Fibroblast of skin of left biceps (primary cell): ENCODE measurements around the gene RPS25.
"Not testable (repeated sequence)": the region's sequence is repeated elsewhere in the genome, so short reads cannot be mapped to it uniquely, and the experiment has no call there.

Experiments
- DNase-seq, 2 experiments: peaks; one replicate each; pipeline ENCODE4 v3.0.0-alpha.2; 2013; ENCODE audit warnings: low read depth in 2 of 2

The RPS25 gene

DNA sequence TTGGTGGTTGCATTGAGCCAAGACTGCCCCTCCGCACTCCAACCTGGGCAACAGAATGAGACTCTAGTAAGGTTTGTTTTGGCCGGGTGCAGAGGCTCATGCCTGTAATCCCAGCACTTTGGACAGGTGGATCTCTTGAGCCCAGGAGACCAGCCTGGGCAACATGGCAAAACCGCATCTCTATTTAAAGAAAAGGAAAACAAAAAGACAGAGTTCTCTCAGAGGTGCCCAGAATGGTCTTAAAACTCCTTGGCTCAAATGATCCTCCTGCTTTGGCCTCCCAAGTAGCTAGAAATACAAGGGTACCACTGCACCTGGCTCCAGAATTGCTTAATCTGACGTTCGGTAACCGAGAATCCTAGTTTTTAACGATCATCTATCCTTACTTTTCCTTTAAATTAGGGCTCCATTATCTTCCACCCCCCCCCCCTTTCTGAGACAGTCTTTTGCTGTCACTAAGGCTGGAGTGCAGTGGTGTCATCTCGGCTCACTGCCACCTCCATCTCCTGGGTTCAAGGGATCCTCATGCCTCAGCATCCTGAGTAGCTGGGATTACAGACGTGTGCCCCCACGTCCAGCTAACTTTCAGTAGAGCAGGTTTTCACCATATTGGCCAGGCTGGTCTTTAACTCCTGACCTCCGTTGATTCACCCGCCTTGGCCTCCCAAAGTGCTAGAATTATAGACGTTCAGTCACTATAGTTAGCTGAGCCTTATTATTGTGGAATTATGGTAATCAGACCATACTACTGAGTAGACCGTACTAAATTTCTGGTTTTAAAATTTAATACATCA lies 1.7 kb downstream of the RPS25 start:
- no peak for DNase-seq

DNA sequence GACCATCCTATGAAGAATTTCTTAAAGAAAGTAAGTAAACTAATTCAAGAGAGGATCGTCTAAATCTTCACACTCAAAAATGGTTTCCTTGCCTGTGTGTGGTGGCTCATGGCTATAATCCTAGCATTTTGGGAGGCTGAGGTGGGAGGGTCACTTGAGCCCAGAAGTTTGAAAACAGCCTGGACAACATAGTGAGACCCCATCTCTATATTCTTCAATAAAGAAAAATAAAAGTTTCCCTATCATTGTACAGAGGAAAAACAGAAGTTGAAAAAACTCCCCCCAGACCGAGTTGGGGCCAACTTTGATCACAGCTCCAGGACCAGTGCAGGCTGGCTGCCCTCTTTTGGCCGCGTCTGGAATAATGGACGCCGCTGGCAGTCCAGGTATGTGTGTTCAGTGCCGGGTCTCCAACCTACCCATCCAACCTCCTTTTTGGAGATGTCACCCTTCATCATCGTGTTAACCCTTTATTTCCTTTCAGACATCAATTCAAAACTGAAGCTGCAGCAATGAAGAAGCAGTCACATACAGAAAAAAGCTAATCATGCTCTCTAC lies 3.0 kb downstream of the RPS25 start:
- DNase-seq: no peak

GRCh38 chr11:119014209-119014924 lies 3.8 kb downstream of the RPS25 start:
- no peak for DNase-seq

DNA sequence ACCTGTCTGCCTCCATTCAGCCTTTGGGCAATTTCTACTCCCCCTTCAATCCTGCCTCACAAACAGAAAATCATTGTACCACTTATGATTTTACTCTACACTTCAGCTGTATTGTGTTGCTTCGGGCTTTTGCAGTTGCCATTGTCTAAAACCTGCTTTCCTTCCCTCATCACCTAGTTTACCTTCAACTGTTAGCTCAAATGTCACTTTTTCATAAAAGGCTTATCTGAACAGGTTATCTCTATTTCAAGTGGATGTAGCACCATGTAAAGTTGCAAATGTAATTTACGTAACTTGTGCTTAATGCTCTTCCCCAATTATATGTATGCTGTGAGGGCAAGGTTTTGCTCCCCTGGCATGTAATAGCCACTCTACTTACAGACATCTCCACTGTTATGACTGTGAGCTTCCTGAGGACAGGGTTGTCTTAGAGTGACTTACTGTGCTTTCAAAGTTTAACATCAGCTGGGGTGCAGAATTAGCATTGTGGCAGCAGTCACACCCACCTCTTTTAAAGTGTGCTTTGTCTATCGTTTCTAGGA lies 5.4 kb downstream of the RPS25 start:
- DNase-seq: no peak

DNA sequence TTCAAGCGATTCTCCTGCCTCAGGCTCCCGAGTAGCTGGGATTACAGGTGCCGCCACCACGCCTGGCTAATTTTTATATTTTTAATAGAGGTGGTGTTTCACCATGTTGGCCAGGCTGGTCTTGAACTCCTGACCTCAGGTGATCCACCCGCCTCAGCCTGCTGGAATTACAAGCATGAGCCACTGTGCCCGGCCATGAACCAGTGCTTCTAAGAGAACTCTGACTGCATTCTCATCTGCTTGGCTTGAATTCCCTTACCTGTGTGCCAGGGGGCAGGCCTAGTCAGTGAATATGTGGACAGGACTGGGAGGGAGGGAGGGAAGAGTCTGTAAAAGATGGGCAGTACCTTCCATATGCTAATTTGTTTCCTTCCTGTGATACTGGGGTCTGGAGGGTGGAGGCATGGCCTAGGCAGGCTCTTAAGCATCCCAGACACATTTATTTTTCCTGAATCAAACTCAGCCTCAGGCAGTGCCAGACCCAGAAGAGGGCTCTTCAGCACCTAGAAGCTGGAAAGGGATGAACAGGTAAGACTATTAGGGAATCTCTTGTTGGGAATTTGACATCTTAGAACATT lies 6.6 kb downstream of the RPS25 start:
- no peak for DNase-seq

DNA sequence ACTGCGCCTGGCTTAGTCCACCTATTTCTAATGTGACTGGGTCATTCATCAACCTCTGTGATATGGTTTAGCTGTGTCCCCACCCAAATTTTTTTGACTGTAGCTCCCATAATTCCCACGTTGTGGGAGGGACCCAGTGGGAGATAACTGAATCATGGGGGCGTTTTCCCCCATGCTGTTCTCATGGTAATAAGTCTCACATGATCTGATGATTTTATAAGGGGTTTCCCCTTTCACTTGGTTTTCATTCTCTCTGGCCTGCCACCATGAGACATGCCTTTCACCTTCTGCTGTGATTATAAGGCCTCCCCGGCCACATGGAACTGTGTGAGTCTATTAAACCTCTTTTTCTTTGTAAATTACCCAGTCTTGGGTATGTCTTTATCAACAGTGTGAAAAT lies 11.5 kb downstream of the RPS25 start:
- DNase-seq: no peak

GRCh38 chr11:119000906-119001305 lies 17.2 kb downstream of the RPS25 start:
- DNase-seq: no peak

DNA sequence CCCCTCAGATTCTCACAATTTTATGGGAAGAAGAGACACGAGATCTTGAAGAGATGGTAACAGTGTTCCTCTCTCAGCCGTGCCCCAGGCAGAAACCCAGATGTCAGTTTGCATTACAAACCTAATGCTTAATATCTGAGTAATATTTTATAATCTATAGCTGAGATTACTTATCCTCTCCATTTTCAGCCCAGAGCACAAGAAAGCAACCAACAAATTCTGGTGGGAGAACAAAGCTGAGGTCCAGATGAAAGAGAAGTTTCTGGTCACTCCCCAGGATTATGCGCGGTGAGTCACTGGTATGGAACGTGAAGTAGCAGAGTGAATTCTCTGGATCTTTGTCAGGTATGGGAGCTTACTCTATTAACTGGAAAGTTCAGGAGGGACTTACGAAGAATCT lies 19.3 kb downstream of the RPS25 start:
- DNase-seq: no peak

- no peak for DNase-seq
These were observed 19.8 kb downstream of the RPS25 start for GRCh38 chr11:118998388-118998717.

GRCh38 chr11:118997627-118998387 lies 20.3 kb downstream of the RPS25 start, which contains the start of gene CENATAC:
TSS of gene CENATAC (plus strand) at chr11:118998138. CDS start at chr11:118998198, 60 bp downstream.
- peak; percentile 44 to 48 for DNase-seq

DNA sequence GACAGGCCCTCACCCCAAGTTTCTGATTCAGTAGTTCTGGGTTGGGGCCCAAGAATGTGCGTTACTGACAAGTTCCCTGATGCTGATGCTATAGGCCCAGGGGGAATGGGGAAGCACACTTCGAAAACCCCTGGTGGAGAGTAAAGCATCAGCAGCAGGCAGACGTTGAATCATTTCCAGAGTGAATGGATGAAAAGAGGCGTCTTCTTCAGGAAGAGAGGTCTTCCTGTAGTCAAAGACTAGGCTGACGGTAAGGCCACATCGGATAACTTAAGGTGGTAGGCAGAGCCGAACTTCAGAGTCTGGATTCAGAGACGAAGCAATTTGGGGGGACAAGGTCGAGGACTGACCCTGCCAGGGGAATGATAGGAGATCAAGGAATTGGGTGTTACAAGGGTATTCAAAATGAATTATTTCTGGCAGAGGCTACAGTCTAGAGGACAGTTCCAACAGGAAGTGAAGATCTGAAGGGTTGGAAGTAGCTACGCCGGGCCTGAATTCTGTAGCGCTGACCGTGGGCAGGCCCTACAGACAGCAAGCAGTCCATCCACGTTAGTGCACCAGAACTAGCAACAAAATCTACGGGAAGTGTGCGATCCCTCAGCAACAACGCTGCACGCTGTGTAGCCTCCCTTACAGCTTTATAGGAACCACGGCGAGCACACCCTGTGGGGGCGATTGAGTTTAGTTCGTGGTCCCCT lies 21.1 kb downstream of the RPS25 start:
- no peak for DNase-seq

DNA sequence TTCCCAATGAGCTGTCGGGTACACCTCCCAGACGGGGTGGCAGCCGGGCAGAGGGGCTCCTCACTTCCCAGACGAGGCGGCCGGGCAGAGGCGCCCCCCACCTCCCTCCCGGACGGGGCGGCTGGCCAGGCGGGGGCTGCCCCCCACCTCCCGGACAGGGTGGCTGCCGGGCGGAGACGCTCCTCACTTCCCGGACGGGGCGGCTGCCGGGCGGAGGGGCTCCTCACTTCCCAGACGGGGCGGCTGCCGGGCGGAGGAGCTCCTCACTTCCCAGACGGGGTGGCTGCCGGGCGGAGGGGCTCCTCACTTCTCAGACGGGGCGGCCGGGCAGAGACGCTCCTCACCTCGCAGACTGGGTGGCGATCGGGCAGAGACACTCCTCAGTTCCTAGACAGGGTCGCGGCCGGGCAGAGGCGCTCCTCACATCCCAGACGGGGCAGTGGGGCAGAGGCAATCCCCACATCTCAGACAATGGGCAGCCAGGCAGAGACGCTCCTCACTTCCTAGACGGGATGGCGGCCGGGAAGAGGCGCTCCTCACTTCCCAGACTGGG lies 26.6 kb downstream of the RPS25 start:
- not testable (repeated sequence) for DNase-seq

DNA sequence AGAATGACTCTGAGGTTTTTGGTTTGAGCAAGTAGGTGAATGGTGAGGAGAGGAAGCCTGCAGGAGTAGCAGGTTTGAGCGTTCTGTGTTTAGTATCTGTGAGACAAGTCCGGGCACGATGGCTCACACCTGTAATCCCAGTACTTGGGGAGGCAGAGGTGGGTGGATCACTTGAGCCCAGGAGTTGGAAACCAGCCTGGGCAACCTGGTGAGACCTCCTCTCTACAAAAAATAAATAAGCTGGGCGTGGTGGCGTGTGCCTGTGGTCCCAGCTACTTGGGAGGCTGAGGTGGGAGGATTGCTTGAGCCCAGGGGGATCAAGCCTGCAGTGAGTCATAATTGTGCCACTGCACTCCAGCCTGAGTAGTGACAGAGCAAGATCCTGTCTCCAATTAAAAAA lies 29.9 kb downstream of the RPS25 start:
- DNase-seq: no peak

DNA sequence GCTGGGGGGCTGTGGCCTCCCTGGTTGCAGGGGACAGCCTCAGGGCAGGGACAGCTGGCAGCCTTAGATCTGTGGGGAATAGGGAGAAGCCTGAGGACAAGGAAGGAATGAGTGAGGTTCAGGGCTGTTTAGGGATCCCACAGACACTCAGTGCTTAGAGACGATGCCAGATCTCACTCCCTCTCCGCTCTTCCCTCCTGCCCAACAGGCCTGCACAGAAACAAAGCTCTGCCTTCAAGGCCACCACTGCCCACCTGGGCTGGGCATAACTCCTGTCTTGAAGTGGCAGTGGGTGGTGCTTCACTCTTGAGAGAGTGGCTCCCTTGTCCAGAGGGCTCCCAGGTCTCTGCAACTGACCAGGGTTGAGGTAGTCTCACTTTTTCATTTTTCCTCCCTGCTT lies 33.3 kb downstream of the RPS25 start:
- no peak for DNase-seq

DNA sequence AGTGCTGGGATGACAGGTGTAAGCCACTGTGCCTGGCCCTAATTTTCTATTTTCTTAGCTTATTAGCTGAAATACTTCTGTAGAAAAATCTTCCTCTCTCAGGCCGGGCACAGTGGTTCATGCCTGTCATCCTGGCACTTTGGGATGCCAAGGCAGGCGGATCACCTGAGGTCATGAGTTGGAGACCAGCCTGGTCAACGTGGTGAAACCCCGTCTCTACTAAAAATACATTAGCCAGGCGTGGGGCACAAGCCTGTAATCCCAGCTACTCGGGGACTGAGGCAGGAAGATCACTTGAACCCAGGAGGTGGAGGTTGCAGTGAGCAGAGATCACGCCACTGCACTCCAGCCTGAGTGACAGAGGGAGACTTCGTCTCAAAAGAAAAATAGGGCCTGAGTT lies 33.8 kb downstream of the RPS25 start:
- not testable (repeated sequence) for DNase-seq

DNA sequence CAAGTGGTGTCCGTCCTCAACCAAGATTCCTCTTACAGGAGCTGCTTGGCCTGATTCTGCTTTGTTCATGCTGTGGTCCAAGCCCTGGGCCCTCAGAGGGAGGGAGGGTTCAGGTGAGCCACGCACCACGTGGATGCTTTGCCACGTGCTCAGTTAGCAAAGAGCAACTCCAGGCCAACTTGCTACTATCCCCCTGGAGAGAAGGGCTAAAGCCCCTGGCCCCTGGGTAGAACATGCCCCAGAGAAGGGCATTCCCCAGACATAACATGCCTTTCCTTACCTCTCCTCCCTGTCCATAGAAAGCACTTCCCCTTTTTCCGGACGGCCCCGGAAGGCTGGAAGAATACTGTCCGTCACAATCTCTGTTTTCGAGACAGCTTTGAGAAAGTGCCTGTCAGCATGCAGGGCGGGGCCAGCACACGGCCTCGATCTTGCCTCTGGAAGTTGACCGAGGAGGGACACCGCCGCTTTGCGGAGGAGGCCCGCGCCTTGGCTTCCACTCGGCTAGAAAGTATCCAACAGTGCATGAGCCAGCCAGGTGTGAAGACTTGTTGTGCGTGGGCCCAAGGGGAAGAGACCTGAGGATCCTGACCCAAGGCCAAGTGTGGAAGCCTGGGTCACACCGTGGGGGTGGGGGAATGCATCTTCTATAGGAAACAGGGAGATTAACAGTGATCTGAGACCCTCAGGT lies 37.8 kb downstream of the RPS25 start:
- DNase-seq: no peak

DNA sequence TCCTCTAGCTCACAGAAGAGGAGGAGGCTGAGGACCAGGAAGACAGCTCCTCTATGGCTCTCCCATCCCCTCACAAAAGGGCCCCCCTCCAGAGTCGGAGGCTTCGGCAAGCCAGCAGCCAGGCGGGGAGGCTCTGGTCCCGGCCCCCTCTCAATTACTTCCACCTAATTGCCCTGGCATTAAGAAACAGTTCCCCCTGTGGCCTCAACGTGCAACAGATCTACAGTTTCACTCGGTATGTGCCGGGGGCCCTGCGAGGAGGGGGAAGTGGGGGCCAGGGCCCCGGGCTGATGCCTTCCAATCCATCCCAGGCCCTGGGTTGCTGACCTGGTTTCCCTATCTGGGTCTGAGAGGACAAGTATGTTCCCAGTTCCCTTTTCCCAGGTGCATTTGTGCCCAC lies 38.7 kb downstream of the RPS25 start:
- DNase-seq: no peak

GRCh38 chr11:118975771-118976709 lies 42.1 kb downstream of the RPS25 start:
- DNase-seq: no peak

DNA sequence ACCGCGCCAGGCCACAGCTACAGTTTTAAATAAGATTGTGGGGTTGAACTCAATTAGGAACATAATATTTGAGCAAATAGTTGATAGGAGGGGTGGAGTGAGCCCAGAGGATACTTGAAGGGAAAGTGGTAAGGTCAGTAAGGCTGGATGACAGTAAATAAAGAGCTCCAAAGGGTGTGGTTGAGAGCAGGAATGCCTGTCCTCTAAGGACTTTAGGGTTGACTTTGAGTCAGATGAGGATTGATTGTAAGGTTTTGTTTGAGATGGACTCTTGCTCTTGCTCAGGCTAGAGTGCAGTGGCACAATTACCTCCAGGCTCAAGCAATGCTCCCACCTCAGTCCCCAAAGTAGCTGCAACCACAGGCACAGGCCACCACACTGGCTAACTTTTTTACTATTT lies 44.2 kb downstream of the RPS25 start:
- no peak for DNase-seq
